K562 (cell line): ENCODE results near the gene MVD. TPM values are rescaled to one million over a fixed set of nuclear protein-coding genes. Genes with fewer than 3 reads are reported as not detected.

Experiments
- ATAC-seq: fragments of 200-7000 bp; cut with Tn5 transposase; 3 replicates; pipeline ENCODE4 v1.9.1; 2020; ENCODE audit warnings: moderate library complexity
- BruUV-seq: library from RNA; stranded (reverse); fragments of 400-500 nt; replicated peaks from 2 replicates; lab custom pipeline; 2021; lab: Mats Ljungman, UMichigan
- CTCF ChIA-PET: fragments of 300-600 bp; formaldehyde crosslinking; extraction: SDS; loops from one replicate; lab custom pipeline; 2021; ENCODE audit warnings: low intra/inter-chr PET ratio; lab: Yijun Ruan, JAX
- POLR2A ChIA-PET: fragments of 300-600, 350-650 bp; sonication (Branson Sonifier 250); formaldehyde crosslinking; extraction: SDS; loops from one replicate; lab custom pipeline; 2021; ENCODE audit warnings: antibody characterized with exemption, inconsistent platforms; lab: Yijun Ruan, JAX
- DNase-seq, 4 experiments: peaks; one replicate each; pipeline versions ENCODE4 v3.0.0 to v3.0.0-alpha.2; 2011 to 2018; ENCODE audit warnings: low spot score in 3 of 4, mixed read lengths in 3 of 4; ENCODE audit errors: extremely low read depth in 1 of 4
- FAIRE-seq: peaks from 2 replicates; lab custom pipeline; 2011; peaks lifted over from hg19 to GRCh38; lab: Jason Lieb, UNC
- H2AFZ ChIP-seq: 2 replicates; pipeline ENCODE4 v1.6.0; 2011; ENCODE audit warnings: low read depth, low read length, control low read depth, inconsistent platforms
- H3K27ac ChIP-seq: fragments of 200-600 bp; 3 replicates; pipeline ENCODE4 v1.8.0; 2011; ENCODE audit warnings: low read depth, mild to moderate bottlenecking, control low read depth, inconsistent platforms, low read length, moderate library complexity, mixed read lengths; ENCODE audit errors: extremely low read depth
- H3K27me3 ChIP-seq, 2 experiments: fragments of 300-600 bp in 1 of 2; 2 replicates in 1 of 2; 3 replicates in 1 of 2; pipeline versions ENCODE4 v1.6.0 to v1.8.0; 2011; ENCODE audit warnings: inconsistent platforms in 2 of 2, low read length in 2 of 2, mild to moderate bottlenecking in 1 of 2, mixed read lengths in 1 of 2, moderate library complexity in 1 of 2; ENCODE audit not compliant: control insufficient read depth in 2 of 2, insufficient read depth in 2 of 2
- H3K36me3 ChIP-seq: fragments of 300-600 bp; 3 replicates; pipeline ENCODE4 v1.8.0; 2011; ENCODE audit warnings: mild to moderate bottlenecking, low read length, inconsistent platforms; ENCODE audit not compliant: control insufficient read depth, insufficient read depth
- H3K4me1 ChIP-seq, 2 experiments: fragments of 200-600 bp in 1 of 2; replicated peaks in 1 of 2; 2 replicates in 1 of 2; 3 replicates in 1 of 2; pipeline versions ENCODE4 v1.5.1 to v1.8.0; 2011; ENCODE audit warnings: inconsistent platforms in 2 of 2, low read length in 2 of 2, mild to moderate bottlenecking in 1 of 2, mixed read lengths in 1 of 2, moderate library complexity in 1 of 2; ENCODE audit not compliant: control insufficient read depth in 2 of 2, insufficient read depth in 2 of 2
- H3K4me2 ChIP-seq: 2 replicates; pipeline ENCODE4 v1.6.1; 2011; ENCODE audit warnings: low read length, control low read depth, inconsistent platforms, mixed read lengths; ENCODE audit not compliant: insufficient read depth
- H3K4me3 ChIP-seq: fragments of 200-600 bp; sonication (generic), shearing (Covaris generic); 2 replicates; pipeline ENCODE4 v1.5.1; 2016; ENCODE audit warnings: control low read depth, inconsistent platforms
- H3K79me2 ChIP-seq: fragments of 200-600 bp; 3 replicates; pipeline ENCODE4 v1.8.0; 2011; ENCODE audit warnings: low read length, inconsistent platforms; ENCODE audit not compliant: control insufficient read depth, insufficient read depth
- H3K9ac ChIP-seq, 2 experiments: 2 replicates each; pipeline versions ENCODE4 v1.6.0 to v1.6.1; 2011; ENCODE audit warnings: low read depth in 2 of 2, low read length in 2 of 2, control low read depth in 1 of 2, inconsistent platforms in 1 of 2, mild to moderate bottlenecking in 1 of 2, mixed read lengths in 1 of 2; ENCODE audit not compliant: insufficient read depth in 1 of 2
- H3K9me1 ChIP-seq: one replicate; pipeline ENCODE4 v1.6.0; 2011; ENCODE audit warnings: inconsistent platforms, mild to moderate bottlenecking, low read length, moderate library complexity; ENCODE audit not compliant: control insufficient read depth, insufficient read depth
- H3K9me3 ChIP-seq: replicated peaks from 2 replicates; pipeline ENCODE4 v1.5.1; 2011; ENCODE audit warnings: low read depth, low read length, inconsistent platforms; ENCODE audit not compliant: control insufficient read depth, insufficient read depth
- H4K20me1 ChIP-seq: replicated peaks from 2 replicates; pipeline ENCODE4 v1.6.1; 2011; ENCODE audit warnings: low read length, inconsistent platforms, mixed read lengths; ENCODE audit not compliant: control insufficient read depth, insufficient read depth
- POLR2G ChIP-seq: fragments of 200-400 bp; formaldehyde crosslinking; IDR thresholded peaks from 2 replicates; pipeline ENCODE4 v1.6.1; 2017; ENCODE audit warnings: low read depth, mild to moderate bottlenecking, antibody characterized with exemption, low read length, moderate library complexity
- ZNF318 ChIP-seq, 2 experiments: fragments of 450-650 bp; IDR thresholded peaks; 2 replicates each; pipeline ENCODE4 v1.6.1; 2016; ENCODE audit warnings: mild to moderate bottlenecking in 2 of 2, borderline replicate concordance in 1 of 2, low read depth in 1 of 2, moderate library complexity in 1 of 2
- WGBS: fragments of 100-300 bp; shearing (Covaris generic); methylation state at CpG from one replicate; pipeline ENCODE4 v1.1.6; 2016; ENCODE audit warnings: low coverage, mixed read lengths; ENCODE audit not compliant: insufficient coverage; ENCODE audit errors: missing lambda C conversion rate; 5-methylcytosine and 5-hydroxymethylcytosine counted together
- in situ Hi-C: fragments of 300-500 bp; cut with MboI; formaldehyde crosslinking; loops from 4 replicates; pipeline ENCODE4 v1.15.0; 2018; ENCODE audit warnings: inconsistent platforms, mixed read lengths
- intact Hi-C: fragments of 100-400 bp; cut with micrococcal nuclease; formaldehyde crosslinking; loops from 2 replicates; pipeline ENCODE4 v1.14.2; 2022
- polyA plus RNA-seq, 8 experiments: library from polyadenylated mRNA; depleted of rRNA in 4 of 8; stranded (reverse) in 5 of 8; unstranded in 3 of 8; fragments of >200 nt; fragmentation: Nextera tagmentation in 2 of 8; fragmentation: Illumina TruSeq in 1 of 8; extraction: Ambion mirVana in 2 of 8; extraction: Trizol in 1 of 8; gene quantifications; 2 replicates each; pipeline versions ENCODE4 v1.2.1 to v1.2.3, GENCODE V29; 2011 to 2014; ENCODE audit warnings: inconsistent platforms in 1 of 8, missing spikeins in 1 of 8
- total RNA-seq, 7 experiments: library from RNA; depleted of rRNA in 6 of 7; stranded (reverse); fragments of >200 nt in 6 of 7; fragmentation: Illumina TruSeq in 2 of 7; extraction: Trizol in 2 of 7; gene quantifications; 2 replicates each; pipeline versions ENCODE4 v1.2.1 to v1.2.3, GENCODE V29; 2011 to 2021; ENCODE audit warnings: low replicate concordance in 1 of 7

Gene MVD
- total and polyA plus RNA-seq, 9 of the 15 experiments (the other 6 are each of a cell fraction or from before 2014, with no cell fraction given), result 12.2 to 141 (median 45.3) TPM

GRCh38 chr16:88678224-88678979 is 15.5 kb upstream of the MVD start:
- POLR2A ChIA-PET, result interaction anchor here (0.7 to 1.8 kb wide), 2 partner anchors 16 to 81 kb away, joined by 4 to 10 read pairs; partner anchors contain the start of gene MVD
- H3K79me2 ChIP-seq, result no peaks in the 10 kb centered on the region
- no peak overlapping the region for H3K4me2 ChIP-seq
- H2AFZ ChIP-seq, result no peak overlapping the region
- ATAC-seq (no peak), DNase-seq (no peak), FAIRE-seq (no peak)
- H3K27me3 ChIP-seq, result no peaks in the 10 kb centered on the region
- H3K9ac ChIP-seq, result peak overlapping the region in 1 of 2 experiments; percentile 78; a peak in 2 of 4 replicates
- no peak overlapping the region for H3K27ac ChIP-seq
- BruUV-seq, result no TSS peak
- H3K4me1 ChIP-seq, result peaks cover 0 to 40% of the 10 kb centered on the region in 2 experiments; a peak in 2 of 5 replicates
- peaks cover 3% of the 10 kb centered on the region; the same call in 1 of the 3 replicates for H3K36me3 ChIP-seq
- intact Hi-C loops, result no loop called here
- in situ Hi-C loops, result no loop called here
- CTCF ChIA-PET, result no interaction called here
- H3K9me1 ChIP-seq, result no peaks in the 10 kb centered on the region
- 78% methylated on average over 31 of the region's 32 CpGs for WGBS
- H3K4me3 ChIP-seq, result no peak overlapping the region
- H4K20me1 ChIP-seq, result no peaks in the 10 kb centered on the region; the same call in 1 of the 2 replicates
- TF ChIP-seq POLR2G (peak; percentile 70), ZNF318 (IDR thresholded peaks at IDR 0.05; ENCODE audit: borderline replicate concordance in 1 of 2, low read depth in 1 of 2) (no peak)
- no peaks in the 10 kb centered on the region for H3K9me3 ChIP-seq
